HL-60 (cell line): ENCODE measurements around the gene SRBD1.

Source experiments
- CTCF ChIP-seq: IDR thresholded peaks from one replicate; pipeline ENCODE4 v1.5.1; 2011; ENCODE audit warnings: low read length, control low read depth, inconsistent platforms; ENCODE audit not compliant: insufficient read depth
- GABPA ChIP-seq: IDR thresholded peaks from 2 replicates; pipeline ENCODE4 v1.6.1; 2012; ENCODE audit warnings: low read depth

DNA sequence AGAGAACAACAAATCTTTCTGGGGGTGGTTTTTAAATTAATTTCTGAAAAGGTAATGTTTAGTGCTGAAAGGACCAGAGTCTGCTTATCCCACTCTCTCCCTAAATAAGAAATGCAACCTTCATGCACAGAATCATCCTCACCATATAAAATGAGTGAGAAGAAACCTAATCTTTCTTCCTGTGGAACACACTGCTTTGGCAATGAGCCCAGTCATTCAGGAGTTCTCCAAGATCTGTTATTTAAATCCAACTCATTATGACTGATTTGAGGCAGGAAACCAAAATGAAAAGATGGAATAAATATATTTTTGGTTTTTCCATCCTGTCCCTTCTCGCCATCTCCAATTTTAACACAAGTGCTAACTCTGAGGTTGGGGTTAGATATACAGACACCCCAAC is 228.3 kb downstream of the SRBD1 start:
- TF ChIP-seq CTCF = no peak
- TF ChIP-seq GABPA = no peak
